ENCODE results near the gene MYCBPAP.

The MYCBPAP gene

DNA sequence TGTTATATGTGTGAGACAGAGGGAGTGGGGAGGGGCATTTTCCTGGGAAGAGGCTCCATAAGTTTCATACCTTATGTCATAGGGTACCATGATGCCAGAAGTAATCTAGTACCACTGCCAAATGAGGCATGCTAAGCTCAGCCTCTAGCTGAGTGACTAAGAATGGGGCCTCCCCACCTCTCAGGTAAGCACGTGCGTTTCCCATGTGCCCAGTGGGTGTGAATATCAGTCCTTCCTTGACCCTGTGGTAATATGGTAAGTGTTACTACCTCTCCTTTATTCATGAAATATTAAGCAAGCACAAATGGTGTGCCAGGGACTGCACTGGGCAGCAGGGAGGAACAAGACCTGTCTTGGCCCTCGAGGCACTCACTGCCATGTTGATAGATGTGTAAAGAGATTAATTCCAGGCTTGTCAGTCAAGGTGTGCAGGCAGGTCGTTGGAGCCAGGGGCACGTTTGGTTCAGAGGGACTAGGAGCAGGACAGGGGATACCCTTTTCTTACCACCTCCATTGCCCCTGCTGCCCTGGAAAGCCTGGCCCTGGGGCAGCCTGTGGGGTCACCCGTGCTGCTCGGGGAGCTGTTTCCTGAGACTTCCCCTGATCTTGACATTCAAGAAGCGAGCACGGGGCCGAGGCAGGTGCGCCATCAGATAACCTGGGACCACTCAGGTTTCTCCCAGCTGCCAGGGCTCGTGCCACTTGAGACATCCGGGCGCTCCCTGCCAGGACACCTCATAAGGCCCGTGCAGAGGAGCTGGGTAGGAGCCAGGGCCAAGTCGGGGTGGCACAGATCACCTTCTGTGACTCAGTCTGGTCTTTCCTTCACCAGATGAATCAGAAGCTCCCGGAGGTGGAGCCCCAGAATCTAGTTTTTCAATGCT, 20.8 kb upstream of the MYCBPAP start:
- no peak for DNase-seq (ENCODE audit: low read depth in 2 of 2)

DNA sequence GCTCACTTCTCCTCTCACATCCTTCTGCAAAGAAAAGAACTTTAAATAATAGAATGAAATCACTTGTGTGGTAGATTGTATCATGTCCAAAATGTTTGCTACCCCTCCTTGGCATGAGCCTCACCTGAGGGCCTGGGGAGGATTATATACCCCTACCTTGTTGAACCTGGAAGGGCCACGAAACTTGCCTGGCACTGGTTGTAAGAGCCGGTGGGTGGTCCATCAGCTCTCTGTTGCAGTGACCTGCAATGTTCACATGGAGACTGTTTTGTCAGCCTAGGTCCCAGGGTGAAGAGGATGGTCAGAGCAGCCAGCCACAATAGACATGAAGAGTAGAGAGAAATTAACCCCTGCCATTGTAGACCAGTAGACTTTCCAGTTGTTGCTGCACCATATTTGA, 19.4 kb upstream of the MYCBPAP start:
- DNase-seq (ENCODE audit: low read depth in 2 of 2), result no peak

DNA sequence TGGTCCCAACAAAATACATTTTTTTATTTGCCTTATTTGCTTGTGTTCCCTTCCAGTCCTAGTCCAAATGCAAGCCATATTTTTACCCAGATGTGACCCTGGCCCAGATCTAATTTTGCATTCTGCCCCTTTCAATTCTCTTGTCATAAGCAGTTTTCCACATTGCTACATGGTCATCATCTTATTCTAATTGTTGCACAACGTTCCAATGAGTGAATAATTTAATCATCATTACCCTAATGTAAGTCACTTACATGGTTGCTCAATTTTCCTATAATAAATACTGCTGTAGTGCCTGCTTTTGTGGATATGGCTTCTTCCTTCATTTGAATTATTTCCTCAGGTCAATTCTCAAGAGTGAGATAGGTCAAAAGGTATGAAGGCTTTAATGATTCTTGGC, 16.7 kb upstream of the MYCBPAP start:
- DNase-seq (ENCODE audit: low read depth in 2 of 2), result no peak

DNA sequence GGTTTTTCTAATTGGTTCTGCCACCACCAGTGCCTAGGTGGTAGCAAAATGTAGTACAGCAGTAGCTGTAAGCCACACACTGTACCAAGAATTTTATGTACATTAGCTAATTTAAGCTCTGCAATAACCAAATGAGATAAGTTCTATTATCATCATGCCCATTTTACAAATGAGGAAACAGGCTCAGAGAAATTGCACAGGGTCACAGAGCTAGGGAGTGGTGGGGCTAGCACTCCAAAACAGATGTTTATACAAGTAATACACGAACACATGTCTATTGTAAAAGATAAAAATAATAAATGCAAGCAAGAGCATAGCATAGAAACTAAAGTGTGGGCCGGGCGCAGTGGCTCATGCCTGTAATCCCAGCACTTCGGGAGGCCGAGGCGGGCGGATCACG, 16.0 kb upstream of the MYCBPAP start:
- DNase-seq (ENCODE audit: low read depth in 2 of 2), result no peak

DNA sequence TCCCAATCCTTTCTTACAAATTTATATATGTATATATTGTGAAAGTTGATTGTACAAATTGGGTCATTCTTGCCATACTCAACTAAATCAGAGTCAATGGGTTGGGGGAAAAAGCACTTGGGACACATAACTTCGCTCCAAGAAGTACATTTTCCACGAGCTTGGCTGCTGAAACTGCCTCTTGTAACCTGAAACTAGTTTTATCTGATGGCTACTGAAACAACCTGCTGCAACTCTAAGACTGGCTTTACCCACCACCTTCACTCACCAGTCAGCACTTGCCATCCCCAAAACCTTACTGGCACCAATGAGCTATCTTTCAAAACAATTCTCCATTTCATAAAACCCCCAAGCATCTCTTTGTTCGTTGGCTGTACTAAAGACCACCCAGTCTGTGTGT, 14.5 kb upstream of the MYCBPAP start:
- no peak for DNase-seq (ENCODE audit: low read depth in 2 of 2)

DNA sequence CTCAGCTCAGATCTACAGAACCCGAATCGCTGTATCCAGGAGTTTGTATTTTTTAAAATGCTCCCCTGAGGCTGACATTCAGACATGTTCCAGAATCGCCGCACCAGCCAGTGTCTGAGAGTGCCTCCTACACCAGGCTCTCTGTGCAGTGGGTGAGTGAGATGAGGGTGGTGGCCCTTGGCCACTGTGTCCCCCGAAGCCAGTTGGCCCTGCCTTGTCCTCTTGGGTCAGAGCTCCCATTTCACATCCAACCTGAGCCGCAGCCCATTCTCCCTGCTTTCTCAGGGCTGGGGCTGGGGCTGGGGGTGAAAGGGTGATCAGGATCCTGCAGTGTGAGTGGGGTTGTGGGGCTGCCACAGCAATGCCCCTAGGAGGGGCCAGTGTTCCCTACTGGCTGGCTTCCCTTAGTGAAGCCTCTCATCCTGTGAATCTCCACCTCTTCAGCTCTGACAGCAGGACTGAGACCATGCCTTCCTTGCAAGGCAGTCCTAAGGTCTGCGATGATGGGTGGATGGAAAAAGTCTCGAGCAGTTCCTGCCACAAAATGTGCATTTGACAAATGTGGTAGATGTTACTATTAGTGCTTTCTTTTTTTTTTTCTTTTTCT, 12.9 kb upstream of the MYCBPAP start:
- no peak for DNase-seq (ENCODE audit: low read depth in 2 of 2)

DNA sequence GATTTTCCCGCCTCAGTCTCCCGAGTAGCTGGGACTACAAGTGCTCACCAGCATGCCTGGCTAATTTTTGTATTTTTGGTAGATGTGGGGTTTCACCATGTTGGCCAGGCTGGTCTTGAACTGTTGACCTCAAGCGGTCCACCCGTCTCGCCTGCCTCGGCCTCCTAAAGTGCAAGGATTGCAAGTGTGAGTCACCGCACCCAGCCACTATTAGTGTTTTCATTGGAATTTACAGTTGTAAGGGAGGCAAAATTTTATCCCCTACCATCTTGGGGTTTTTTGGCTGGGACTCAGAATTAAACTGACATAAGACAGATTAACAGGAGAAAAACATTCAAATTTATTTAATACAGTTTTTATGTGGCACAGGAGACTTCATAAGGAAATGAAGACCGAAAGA, 12.3 kb upstream of the MYCBPAP start:
- no peak for DNase-seq (ENCODE audit: low read depth in 2 of 2)

DNA sequence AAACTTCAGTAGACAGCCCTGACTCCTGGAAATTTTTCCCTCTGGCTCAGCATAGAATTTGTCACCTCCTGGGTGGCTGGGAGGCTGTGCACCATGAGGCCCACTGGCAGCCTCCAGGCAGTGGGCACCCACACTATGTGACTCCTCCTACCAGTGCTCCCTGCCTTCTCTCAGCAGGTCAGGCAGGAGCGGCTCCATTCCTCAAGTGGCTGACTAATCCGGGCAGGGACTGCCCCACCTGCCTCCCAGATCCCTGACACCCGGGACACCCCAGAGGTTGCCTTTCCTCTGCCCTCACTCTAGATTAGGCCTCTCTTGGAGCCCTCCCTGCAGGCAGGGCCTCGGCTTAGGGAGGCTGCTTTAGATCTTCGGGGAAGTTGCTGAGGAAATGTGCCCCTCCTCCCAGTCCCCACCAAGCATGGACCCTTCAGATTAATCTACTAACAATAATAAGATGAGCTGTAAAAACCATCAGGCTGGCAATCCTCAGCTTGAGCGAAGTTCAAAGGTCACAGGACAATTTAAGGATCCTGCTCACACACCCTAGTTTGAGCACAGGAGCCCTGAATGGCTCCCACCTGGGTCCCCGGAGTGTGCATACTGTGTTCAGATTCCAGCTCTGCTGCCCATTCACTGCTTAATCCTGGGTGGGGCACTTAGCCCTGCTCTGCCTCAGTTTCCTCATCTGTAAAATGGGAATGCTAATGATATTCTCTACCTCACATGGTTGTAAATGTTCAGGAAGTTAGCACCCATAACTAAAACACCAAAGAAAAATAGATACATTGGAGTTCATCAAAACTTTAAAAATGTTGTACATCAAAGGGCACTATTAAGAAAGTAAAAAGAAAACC, 10.0 kb upstream of the MYCBPAP start:
- no peak for DNase-seq (ENCODE audit: low read depth in 2 of 2)

DNA sequence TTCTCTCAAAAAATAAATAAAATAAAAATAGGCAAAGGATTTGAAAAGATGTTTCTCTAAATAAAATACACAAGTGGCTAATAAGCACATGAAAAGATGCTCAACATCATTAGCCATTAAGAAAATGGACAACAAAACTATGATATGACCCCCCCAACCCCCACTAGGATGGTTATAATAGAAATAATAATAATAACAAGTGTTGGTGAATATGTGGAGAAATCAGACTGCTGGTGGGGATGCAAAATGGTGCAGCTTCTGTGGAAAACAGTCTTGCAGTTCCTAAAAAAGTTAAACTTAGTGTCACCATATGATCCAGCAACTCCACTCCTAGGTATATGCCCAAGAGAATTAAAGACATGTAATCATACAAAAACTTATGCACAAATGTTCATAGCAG, 9.0 kb upstream of the MYCBPAP start:
- no peak for DNase-seq (ENCODE audit: low read depth in 2 of 2)

DNA sequence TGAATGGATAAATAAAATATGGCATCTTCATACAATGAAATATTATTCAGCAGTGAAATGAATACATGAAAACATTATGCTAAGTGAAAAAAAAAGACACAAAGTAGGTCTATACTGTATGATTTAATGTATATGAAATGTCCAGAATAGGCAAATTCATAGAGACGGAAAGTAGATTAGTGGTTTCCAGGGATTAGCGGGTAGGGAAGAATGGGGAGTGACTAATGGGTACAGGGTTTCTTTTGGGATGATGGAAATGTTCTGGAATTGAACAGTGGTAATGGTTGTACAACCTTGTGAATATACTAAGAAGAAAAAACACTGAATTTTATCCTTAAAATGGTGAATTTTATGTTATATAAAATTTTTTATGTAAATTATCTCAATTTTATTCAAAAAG, 8.5 kb upstream of the MYCBPAP start:
- no peak for DNase-seq (ENCODE audit: low read depth in 2 of 2)

DNA sequence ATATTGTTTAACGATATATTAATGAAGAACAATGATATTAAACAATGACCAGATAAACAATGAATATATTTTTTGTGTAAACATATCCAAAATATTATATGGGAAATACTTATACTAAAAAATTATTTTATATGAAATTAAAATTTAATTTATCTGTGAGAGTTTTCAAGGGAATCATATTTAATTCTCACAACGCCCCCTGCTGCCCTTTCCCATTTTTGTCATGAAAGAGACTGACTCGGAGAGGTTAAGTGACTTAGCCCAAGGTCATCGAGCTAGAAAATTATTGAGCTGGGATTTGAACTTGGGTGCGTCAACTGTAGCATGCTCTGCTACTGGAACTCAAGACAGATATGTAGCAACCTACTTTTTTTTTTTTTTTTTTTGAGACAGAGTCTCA, 7.2 kb upstream of the MYCBPAP start:
- no peak for DNase-seq (ENCODE audit: low read depth in 2 of 2)

DNA sequence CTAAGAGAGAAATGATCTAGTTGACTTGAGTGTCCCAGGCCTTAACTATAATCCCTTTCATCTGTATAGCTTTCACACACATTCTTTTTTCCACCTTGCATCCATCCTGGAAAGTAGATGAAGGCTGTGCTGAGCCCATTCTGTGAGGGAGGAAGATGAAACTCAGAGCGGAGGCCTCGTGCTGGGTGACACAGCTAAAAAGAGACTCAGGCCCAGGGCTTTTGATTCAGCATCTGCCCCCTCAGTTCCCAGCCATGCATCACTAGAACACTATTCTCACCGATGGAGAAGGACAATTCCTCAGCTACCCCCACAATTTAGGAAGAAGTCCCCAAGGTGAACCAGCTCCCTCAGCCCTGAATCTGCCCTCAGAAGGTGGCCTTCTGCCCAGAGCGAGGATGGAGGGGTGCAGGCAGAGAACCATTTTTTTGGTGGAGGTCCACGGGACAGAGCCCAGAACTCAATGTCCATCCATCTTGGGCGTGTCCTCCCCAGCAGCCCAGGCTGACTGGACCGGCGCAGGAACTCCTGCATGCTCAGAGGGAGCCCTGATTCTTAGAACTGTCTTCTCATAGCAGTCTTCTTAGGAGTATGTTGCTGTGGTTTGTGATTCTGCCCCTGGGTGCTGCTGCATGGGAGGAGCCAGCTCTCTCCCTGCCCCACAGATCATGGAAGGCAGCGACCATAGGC, 5.8 kb upstream of the MYCBPAP start:
- no peak for DNase-seq (ENCODE audit: low read depth in 2 of 2)

DNA sequence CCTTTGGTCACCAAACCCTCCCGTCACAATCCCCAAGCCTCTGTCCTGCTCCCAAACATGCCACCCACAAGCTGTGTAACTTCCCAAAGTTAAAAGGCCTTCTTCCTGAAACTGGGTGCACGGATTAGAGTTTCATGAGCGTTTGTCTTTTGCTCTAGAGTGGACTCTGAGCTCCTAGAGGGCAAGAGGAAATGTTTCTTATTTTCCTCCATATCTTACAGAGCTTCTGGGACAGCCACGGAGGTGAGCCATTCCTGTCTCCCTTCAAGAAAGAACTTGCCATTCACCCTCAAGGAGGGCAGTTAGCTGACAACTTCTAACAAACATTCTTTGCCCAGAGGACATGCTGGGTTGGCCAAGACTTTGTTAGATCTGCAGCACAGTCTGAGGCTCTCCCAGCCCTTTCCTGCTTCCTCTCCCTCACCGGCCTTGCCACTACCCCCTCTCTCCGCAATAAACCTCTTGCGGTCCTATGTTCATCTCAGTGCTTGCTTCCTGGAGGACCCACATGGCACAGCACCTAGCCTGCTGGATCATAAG, 2.6 kb upstream of the MYCBPAP start:
- no peak for DNase-seq (ENCODE audit: low read depth in 2 of 2)

DNA sequence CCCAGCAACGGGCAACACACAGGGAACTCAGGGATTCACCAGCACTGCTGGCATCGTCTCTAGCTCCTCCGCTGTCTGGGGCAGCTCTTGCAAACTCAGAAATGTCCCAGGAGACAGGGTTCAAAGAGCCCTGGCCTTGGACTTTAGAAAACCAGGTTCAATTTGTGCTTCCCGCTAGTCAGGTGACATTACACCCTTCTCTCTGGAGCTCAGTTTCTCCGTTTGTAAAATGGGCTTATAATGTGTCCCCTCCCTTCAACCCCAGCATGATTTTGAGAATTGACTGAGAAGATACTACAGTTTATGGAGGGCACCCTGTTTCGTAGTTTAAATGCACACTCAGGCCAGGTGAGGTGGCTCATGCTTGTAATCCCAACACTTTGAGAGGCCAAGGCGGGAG, 1.9 kb upstream of the MYCBPAP start:
- no peak for DNase-seq (ENCODE audit: low read depth in 2 of 2)

DNA sequence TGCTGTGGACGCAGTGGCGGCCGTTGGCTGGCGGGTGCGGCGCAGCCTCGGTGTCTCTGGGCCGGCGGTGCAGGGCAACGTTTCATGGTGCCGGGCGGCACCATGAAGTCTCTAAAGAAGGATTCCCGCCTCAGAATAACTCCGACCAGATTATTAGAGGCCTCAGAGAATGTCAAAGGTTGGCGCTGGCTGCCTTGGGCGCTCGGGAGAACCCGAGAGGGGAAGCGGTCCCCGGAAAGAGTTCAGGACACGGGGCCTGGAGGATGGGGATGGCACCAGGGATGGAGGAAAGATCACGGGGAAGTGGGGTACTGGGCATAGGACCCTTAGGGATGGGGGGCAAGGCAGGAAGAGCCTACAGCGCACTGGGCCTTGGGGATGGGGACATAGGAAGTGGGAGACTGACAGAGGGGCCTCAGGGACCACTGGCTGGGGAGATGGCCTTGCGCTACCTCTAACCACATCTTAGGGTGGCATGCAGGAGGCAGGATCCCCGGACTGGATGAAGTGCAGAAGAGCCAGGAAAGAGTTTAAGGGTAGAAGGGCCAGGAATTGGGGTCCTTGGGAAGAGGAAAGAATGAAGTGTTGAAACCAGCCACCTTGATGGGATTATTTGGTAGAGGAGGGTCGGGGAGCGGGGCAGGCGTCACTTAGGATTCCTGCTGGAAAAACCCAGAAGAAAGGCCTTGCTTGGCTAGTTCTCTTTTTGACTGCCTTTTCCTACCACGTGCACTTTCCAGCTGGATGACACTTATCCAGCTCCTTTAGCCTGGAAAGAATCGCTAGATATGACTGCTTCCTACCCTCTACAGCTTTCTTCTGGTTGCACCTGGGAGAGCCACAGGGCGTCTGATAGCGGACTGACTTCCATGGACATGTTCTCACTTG, 578 bp downstream of the MYCBPAP start:
- DNase-seq (ENCODE audit: low read depth in 2 of 2), result no peak

DNA sequence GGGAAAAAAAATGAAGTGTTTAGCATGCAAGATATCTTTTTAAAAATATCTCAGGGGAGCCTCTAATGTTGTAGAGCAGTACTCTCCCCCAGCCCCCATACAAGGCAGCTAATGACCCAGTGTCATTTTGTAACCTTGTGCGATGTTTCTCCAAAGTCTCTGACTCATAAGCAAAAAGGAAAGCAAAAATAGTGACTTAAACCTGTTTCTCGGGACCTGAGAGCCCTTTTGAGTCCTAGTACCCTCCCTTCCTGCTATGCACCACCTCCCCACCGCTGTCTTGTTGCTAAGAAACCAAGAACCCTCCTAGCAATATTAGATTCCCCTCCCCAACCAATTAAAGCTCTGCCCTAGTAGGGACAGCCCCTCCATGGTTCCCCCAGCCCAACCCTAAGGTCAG, 2.8 kb downstream of the MYCBPAP start:
- DNase-seq (ENCODE audit: low read depth in 2 of 2), result no peak

DNA sequence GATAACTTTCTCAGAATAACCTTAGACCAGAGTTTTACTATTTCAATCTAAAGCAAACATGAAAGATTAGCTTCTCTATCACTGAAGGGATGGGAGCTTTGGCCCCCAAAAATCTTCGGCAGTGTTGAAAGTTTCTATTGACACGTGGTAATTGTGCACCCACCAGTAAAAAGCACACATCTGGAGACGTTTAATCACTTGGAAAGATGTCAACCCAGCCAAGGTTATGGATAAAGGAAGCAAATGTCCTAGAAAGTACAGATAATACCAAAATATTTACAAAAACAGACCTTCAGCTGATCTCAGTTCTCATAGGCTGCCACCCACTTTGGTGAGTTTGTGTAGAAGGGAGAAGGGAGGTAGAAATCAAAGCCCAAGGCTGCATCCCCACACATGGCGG, 5.3 kb downstream of the MYCBPAP start:
- DNase-seq (ENCODE audit: low read depth in 2 of 2), result no peak

DNA sequence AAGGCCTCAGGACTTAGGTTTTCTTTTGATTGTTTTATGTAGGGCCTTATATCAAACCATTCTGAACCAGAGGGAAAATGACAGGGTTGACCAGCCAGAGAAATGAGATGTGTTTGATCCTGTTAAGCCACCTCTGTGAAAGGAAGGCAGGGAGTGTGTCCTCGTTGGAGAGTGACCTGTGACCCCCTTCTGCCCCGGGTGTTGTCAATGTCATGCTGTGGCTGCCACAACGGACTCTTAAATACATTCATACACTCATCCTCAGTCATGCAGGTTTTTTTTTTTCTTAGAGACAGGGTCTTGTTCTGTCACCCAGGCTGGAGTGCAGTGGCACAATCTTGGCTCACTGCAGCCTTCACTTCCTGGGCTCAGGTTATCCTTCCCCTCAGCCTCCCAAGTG, 6.1 kb downstream of the MYCBPAP start:
- DNase-seq (ENCODE audit: low read depth in 2 of 2), result no peak

DNA sequence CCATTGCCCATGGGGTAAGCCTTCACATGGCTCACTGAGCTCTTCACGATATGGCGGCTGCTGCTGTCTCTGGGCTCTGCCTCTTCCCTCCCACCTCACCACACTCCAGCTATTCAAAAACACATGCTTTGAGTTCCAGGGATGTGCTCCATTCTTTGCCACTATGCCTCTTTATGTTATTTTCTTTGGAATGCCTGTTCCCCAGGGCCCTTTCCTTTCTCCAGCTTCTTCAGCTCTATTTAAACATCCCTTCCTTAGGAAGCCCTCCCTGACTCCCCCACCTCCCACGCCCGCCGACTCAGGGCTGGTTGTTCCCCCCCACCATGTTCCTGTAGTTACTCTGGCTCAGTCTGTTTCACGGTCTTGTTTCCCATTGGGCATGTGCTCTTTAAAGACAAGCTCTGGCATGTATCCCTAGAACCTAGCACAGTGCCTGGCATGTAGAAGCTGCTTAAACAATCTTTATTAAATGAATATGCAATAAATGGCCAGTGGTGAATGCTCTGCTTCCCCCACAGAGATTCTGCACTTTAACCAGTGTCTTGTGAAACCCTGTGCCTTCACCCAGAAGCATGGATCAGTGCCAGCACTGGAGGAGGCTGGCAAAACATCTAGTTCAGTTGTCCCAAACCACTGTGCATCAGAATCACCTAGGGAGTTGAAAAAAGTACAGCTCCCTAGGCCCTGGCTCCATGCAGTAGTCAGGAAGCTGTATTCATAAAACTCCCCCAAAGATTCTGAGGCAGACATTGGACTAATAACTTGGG, 6.9 kb downstream of the MYCBPAP start:
- no peak for DNase-seq (ENCODE audit: low read depth in 2 of 2)

DNA sequence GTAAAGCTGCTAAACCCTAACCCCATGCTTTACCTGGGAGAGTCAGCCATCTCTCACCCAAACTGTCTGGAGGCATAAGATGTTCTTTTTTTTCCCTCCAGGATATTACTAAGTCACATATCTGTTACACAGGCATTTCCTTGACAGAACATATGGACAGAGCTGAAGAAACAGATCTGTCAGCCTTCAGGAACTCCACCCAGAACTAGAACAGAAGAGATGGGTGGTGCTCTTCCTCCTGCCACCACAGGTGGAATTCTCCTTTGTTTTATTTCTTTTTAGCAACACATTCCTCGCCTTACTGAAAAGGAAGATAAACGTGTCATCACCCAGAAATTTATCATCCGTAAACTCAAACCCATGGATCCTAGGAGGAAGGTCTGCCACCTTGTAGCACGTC, 8.8 kb downstream of the MYCBPAP start:
- DNase-seq (ENCODE audit: low read depth in 2 of 2), result no peak

Data from fibroblast of skin of left quadriceps (primary cell).